ENCODE data around the gene GARRE1. TPM values are rescaled to one million over a fixed set of nuclear protein-coding genes. Genes with fewer than 3 reads are reported as not detected.
"Not testable (repeated sequence)": the region's sequence is repeated elsewhere in the genome, so short reads cannot be mapped to it uniquely, and the experiment has no call there.

The GARRE1 gene, protein sequence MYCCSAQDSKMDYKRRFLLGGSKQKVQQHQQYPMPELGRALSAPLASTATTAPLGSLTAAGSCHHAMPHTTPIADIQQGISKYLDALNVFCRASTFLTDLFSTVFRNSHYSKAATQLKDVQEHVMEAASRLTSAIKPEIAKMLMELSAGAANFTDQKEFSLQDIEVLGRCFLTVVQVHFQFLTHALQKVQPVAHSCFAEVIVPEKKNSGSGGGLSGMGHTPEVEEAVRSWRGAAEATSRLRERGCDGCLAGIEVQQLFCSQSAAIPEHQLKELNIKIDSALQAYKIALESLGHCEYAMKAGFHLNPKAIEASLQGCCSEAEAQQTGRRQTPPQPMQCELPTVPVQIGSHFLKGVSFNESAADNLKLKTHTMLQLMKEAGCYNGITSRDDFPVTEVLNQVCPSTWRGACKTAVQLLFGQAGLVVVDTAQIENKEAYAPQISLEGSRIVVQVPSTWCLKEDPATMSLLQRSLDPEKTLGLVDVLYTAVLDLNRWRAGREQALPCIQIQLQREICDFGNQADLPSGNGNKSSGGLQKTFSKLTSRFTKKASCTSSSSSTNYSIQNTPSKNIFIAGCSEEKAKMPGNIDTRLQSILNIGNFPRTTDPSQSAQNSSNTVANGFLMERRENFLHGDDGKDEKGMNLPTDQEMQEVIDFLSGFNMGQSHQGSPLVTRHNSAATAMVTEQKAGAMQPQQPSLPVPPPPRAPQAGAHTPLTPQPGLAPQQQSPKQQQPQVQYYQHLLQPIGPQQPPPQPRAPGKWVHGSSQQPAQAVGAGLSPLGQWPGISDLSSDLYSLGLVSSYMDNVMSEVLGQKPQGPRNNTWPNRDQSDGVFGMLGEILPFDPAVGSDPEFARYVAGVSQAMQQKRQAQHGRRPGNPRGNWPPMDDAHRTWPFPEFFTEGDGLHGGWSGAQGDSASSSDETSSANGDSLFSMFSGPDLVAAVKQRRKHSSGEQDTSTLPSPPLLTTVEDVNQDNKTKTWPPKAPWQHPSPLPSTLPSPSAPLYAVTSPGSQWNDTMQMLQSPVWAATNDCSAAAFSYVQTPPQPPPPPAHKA (N-terminal part only)
- 10 to 100 TPM in 2 of 6 experiments, 1 to 10 TPM in 4; 8.1 to 19.4 (median 9.5) TPM for total RNA-seq
- long read RNA-seq = 0 reads

- intact Hi-C loops (cut with DNase I) = no loop called here
- Histone ChIP-seq H3K36me3 (no peaks in the 10 kb centered on the region), H3K4me3 (peak within 1 kb of the TSS; percentile 75 to 89 (median 84)), H3K9me3 (no peaks in the 10 kb centered on the region), H3K27ac (peak within 1 kb of the TSS; percentile 95 to 98 (median 95)), H3K4me1 (peaks cover 0 to 24% (median 12%) of the 10 kb centered on the region in 4 donors), H3K27me3 (no peaks in the 10 kb centered on the region)
- DNase-seq = peak; percentile 92 to 93 (median 92)
- TF ChIP-seq CTCF (IDR thresholded peaks at IDR 0.05) = no peak
- peak; percentile 85 for TF ChIP-seq POLR2A (IDR thresholded peaks at IDR 0.05)
- 0% methylated on average over 12 of the region's 56 CpGs for whole genome bisulfite sequencing (ENCODE audit: insufficient coverage, low coverage, low lambda C conversion rate, missing lambda C conversion rate)
- ATAC-seq = peak; percentile 93 to 96 (median 94)
These were observed at the start of gene GARRE1 for GRCh38 chr19:34254046-34254697. Gene GARRE1, plus strand, starts transcription at chr19:34254554. Its CDS starts 45,920 bp downstream, at chr19:34300474.

DNA sequence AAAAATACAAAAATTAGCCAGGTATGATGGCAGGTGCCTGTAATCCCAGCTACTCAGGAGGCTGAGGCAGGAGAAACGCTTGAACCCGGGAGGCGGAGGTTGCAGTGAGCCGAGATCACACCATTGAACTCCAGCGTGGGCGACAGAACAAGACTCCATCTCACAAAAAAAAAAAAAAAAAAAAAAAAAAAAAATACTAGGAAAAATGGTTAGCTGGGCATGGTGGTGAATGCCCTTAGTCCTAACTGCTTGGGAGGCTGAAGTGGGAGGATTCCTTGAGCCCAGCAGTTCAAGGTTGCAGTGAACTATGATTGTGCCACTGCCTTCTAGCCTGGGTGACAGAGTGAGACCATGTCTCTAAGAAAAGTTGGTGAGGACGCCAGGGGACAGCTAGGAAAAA lies 49.0 kb upstream of the GARRE1 start:
- H3K27me3 ChIP-seq; intact Hi-C loops (cut with DNase I); H3K4me3 ChIP-seq; H3K4me1 ChIP-seq; DNase-seq; H3K27ac ChIP-seq; H3K9me3 ChIP-seq; ATAC-seq: not testable (repeated sequence)
- 100% methylated on average over 1 of the region's 7 CpGs for WGBS (ENCODE audit: insufficient coverage, low coverage, low lambda C conversion rate, missing lambda C conversion rate)
- H3K36me3 ChIP-seq = peaks cover 0 to 30% (median 13%) of the 10 kb centered on the region in 4 donors

DNA sequence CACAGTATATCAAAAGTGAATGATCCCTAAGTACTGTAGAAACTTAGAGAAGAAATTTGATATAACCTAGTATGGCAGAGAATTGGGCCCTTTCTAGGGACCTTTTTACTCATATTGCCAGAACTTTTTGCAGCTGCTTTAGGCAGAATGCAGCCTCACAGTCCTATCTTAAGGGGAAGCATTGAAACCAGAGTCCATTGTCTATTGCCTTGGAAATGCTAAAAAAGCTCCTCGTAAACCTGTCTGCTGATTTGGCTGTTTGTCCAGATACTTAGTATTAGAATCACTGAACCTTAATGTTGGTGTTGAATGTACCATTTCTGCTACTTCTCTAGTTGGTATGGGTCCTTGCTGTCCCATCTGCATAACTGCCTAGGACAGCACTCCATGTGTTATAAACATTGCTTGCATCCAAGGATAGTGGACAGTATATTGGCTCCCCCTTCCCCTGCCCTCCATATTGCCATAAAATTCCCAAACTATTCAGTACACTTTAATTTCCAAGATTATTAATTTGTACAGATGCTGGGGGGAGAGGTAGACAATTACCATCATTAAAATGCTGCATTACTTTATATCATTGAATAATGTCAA lies 46.0 kb upstream of the GARRE1 start:
- Histone ChIP-seq H3K27me3 (no peaks in the 10 kb centered on the region), H3K4me1 (no peaks in the 10 kb centered on the region), H3K9me3 (no peaks in the 10 kb centered on the region), H3K4me3 (no peak overlapping the region), H3K27ac (no peak overlapping the region), H3K36me3 (peaks cover 0 to 55% (median 9%) of the 10 kb centered on the region in 4 donors)
- WGBS (ENCODE audit: insufficient coverage, low coverage, low lambda C conversion rate, missing lambda C conversion rate) = no CpG with 5 or more reads among the region's 1 CpG
- intact Hi-C loops (cut with DNase I) = no loop called here
- no peak for ATAC-seq
- TF ChIP-seq POLR2A (IDR thresholded peaks at IDR 0.05) = no peak
- no peak for TF ChIP-seq CTCF (IDR thresholded peaks at IDR 0.05)
- DNase-seq = no peak

DNA sequence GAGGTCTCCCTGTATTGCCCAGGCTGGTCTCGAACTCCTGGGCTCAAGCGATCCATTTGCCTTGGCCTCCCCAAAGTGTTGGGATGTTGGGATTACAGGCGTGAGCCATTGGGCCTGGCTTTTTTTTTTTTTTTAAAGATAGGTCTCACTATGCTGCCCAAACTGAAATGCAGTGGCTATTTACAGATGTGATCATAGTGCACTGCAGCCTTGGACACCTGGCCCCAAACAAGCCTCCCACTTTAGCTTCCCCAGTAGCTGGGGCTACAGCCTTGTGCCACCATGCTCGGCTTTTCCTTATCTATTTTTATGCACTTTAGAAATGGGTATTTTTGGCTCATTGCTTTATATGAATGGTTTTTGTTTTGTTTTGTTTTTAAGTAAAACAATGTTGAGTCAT lies 44.6 kb upstream of the GARRE1 start:
- TF ChIP-seq POLR2A (IDR thresholded peaks at IDR 0.05) = no peak
- no peak overlapping the region for H3K27ac ChIP-seq
- DNase-seq = no peak
- H3K27me3 ChIP-seq = no peaks in the 10 kb centered on the region
- no peak for ATAC-seq
- WGBS (ENCODE audit: insufficient coverage, low coverage, low lambda C conversion rate, missing lambda C conversion rate) = 72% methylated on average over 4 of the region's 4 CpGs
- no peaks in the 10 kb centered on the region for H3K4me1 ChIP-seq
- H3K4me3 ChIP-seq = no peak overlapping the region
- no peaks in the 10 kb centered on the region for H3K9me3 ChIP-seq
- H3K36me3 ChIP-seq = peaks cover 0 to 57% (median 9%) of the 10 kb centered on the region in 4 donors
- intact Hi-C loops (cut with DNase I) = no loop called here

DNA sequence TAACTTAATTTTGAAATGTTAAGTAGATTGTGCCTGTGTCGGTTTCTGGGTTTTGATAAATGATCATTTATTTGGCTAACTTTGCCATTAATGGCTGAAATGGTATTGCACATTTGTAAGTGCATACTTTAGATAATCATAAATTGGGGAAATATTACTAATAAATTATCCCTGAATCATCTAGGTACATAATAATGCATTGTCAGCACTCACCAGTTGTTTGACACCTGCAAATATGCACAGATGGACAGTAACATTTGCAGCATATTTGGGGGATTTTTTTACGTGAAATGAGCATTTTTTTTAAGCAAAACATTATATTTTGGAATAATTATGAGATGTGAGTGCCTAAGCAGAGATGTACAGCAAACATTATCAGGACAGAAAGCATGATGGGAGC lies 41.1 kb upstream of the GARRE1 start:
- H3K36me3 ChIP-seq = peaks cover 0 to 66% (median 14%) of the 10 kb centered on the region in 4 donors
- H3K27me3 ChIP-seq = no peaks in the 10 kb centered on the region
- WGBS (ENCODE audit: insufficient coverage, low coverage, low lambda C conversion rate, missing lambda C conversion rate) = 97% methylated on average over 2 of the region's 2 CpGs
- intact Hi-C loops (cut with DNase I) = no loop called here
- no peak overlapping the region for H3K27ac ChIP-seq
- no peak for DNase-seq
- H3K9me3 ChIP-seq = no peaks in the 10 kb centered on the region
- TF ChIP-seq CTCF (IDR thresholded peaks at IDR 0.05) (no peak), POLR2A (IDR thresholded peaks at IDR 0.05) (no peak)
- ATAC-seq = no peak
- no peaks in the 10 kb centered on the region for H3K4me1 ChIP-seq
- H3K4me3 ChIP-seq = no peak overlapping the region

Data from right lobe of liver (tissue), 6 donors.